Stomach (tissue), 9 donors: ENCODE data around the gene CA5A. TPM values are rescaled to one million over a fixed set of nuclear protein-coding genes. Genes with fewer than 3 reads are reported as not detected.
"Not testable (repeated sequence)": the region's sequence is repeated elsewhere in the genome, so short reads cannot be mapped to it uniquely, and the experiment has no call there.

Experiments used
- DNase-seq, 2 donors: peaks; one replicate each; pipeline versions ENCODE4 v3.0.0 to v3.0.0-alpha.2; 2013 to 2019
- H3K27ac ChIP-seq, 5 donors: fragments of 200-600 bp in 4 of 5; sonication (generic) in 4 of 5; one replicate each; pipeline ENCODE4 v1.5.1; 2013 to 2019; ENCODE audit warnings: mild to moderate bottlenecking in 1 of 5, moderate library complexity in 1 of 5
- H3K27me3 ChIP-seq, 3 donors: fragments of 200-600 bp; sonication (generic); one replicate each; pipeline ENCODE4 v1.5.1; 2017 to 2019; ENCODE audit warnings: mixed run types in 1 of 3
- H3K36me3 ChIP-seq, 4 donors: fragments of 200-600 bp; sonication (generic); 1 replicate in 3 of 4; 2 replicates in 1 of 4; pipeline ENCODE4 v1.5.1; 2016 to 2019
- H3K4me1 ChIP-seq, 4 donors: fragments of 200-600 bp; sonication (generic); one replicate each; pipeline ENCODE4 v1.5.1; 2016 to 2019
- H3K4me3 ChIP-seq, 4 donors: fragments of 200-600 bp; sonication (generic) in 3 of 4; one replicate each; pipeline ENCODE4 v1.5.1; 2016 to 2019; ENCODE audit warnings: mild to moderate bottlenecking in 1 of 4
- H3K9me3 ChIP-seq, 4 donors: fragments of 200-600 bp; sonication (generic); one replicate each; pipeline ENCODE4 v1.5.1; 2016 to 2019
- CTCF ChIP-seq, 7 experiments: fragments of 450-650 bp in 4 of 7; fragments of 200-600 bp in 3 of 7; sonication (generic) in 3 of 7; IDR thresholded peaks; one replicate each; pipeline ENCODE4 v1.5.1; 2016 to 2019; ENCODE audit warnings: antibody characterized with exemption in 7 of 7, control low read depth in 2 of 7, mild to moderate bottlenecking in 1 of 7
- EP300 ChIP-seq: sonication (generic); formaldehyde crosslinking; IDR thresholded peaks from one replicate; pipeline ENCODE4 v1.6.1; 2017; ENCODE audit warnings: antibody characterized with exemption
- POLR2A ChIP-seq, 4 donors: fragments of 450-650 bp; IDR thresholded peaks; one replicate each; pipeline ENCODE4 v1.6.1; 2016; ENCODE audit warnings: antibody characterized with exemption in 4 of 4, control low read depth in 2 of 4, mild to moderate bottlenecking in 1 of 4, moderate library complexity in 1 of 4
- POLR2AphosphoS5 ChIP-seq, 3 donors: sonication (generic); formaldehyde crosslinking; IDR thresholded peaks; one replicate each; pipeline ENCODE4 v1.6.1; 2016; ENCODE audit warnings: antibody characterized with exemption in 3 of 3
- WGBS, 5 donors: extraction: QIAGEN DNeasy Blood & Tissue Kit in 3 of 5; methylation state at CpG; one replicate each; pipeline versions ENCODE4 v1.1.5 to v1.1.7; 2013 to 2018; 5-methylcytosine and 5-hydroxymethylcytosine counted together
- intact Hi-C: fragments of 100-400 bp; cut with DNase I; formaldehyde crosslinking; loops from one replicate; pipeline ENCODE4 v1.15.1; 2023; ENCODE audit warnings: low total_unique reads
- polyA plus RNA-seq, 3 donors: library from polyadenylated mRNA; stranded (reverse); fragments of 200-250 nt; gene quantifications; one replicate each; pipeline ENCODE4 v1.2.3, GENCODE V29; 2013
- total RNA-seq, 5 donors: library from RNA; depleted of rRNA; stranded (reverse); fragments of >200 nt; gene quantifications; one replicate each; pipeline versions ENCODE4 v1.1.0 to v1.2.3, GENCODE V29; 2014 to 2016
- donor health status: healthy with polysubstance abuse.
- donor health status: Bipolar disorder and iron deficiency.
- donor health status: healthy.

Gene CA5A
- total and polyA plus RNA-seq, 8 donors: not detected

GRCh38 chr16:87891764-87892163, 44.6 kb downstream of the CA5A start:
- WGBS, 5 donors: 86 to 95% (median 94%) methylated on average over 18 to 21 of the region's 21 CpGs
- no peaks in the 10 kb centered on the region for H3K9me3 ChIP-seq
- H3K4me3 ChIP-seq: no peak overlapping the region
- DNase-seq: no peak
- intact Hi-C loops: no loop called here
- H3K4me1 ChIP-seq: peaks cover 0 to 10% (median 4%) of the 10 kb centered on the region in 4 donors
- H3K36me3 ChIP-seq: no peaks in the 10 kb centered on the region
- H3K27ac ChIP-seq: no peak overlapping the region
- TF ChIP-seq POLR2AphosphoS5 (IDR thresholded peaks at IDR 0.05) (no peak), POLR2A (IDR thresholded peaks at IDR 0.05) (no peak), CTCF (IDR thresholded peaks at IDR 0.05) (no peak), EP300 (no peak)
- no peaks in the 10 kb centered on the region for H3K27me3 ChIP-seq

- TF ChIP-seq CTCF (IDR thresholded peaks at IDR 0.05): peak in 1 of 7 experiments; percentile 16
- H3K27ac ChIP-seq, H3K4me1 ChIP-seq, intact Hi-C loops, H3K4me3 ChIP-seq, H3K9me3 ChIP-seq, H3K27me3 ChIP-seq, DNase-seq, H3K36me3 ChIP-seq: not testable (repeated sequence)
- WGBS, 5 donors: 71 to 88% (median 80%) methylated on average over 10 of the region's 10 CpGs
These were observed 46.6 kb downstream of the CA5A start for GRCh38 chr16:87889762-87890161.

- H3K36me3 ChIP-seq, H3K4me1 ChIP-seq, H3K4me3 ChIP-seq, DNase-seq, H3K9me3 ChIP-seq, H3K27me3 ChIP-seq, intact Hi-C loops, H3K27ac ChIP-seq: not testable (repeated sequence)
- 88 to 94% (median 91%) methylated on average over 7 of the region's 7 CpGs for WGBS, 5 donors
These were observed 48.0 kb downstream of the CA5A start for GRCh38 chr16:87888346-87888745.

GRCh38 chr16:87887931-87888330, 48.4 kb downstream of the CA5A start:
- H3K4me3 ChIP-seq, intact Hi-C loops, DNase-seq, H3K9me3 ChIP-seq, H3K36me3 ChIP-seq, H3K4me1 ChIP-seq, H3K27ac ChIP-seq, H3K27me3 ChIP-seq: not testable (repeated sequence)
- 73 to 89% (median 76%) methylated on average over 8 of the region's 8 CpGs for WGBS, 5 donors

- H3K27ac ChIP-seq: peak overlapping the region in 3 of 5 donors; percentile 46 to 63 (median 57)
These were observed 50.9 kb downstream of the CA5A start for GRCh38 chr16:87885371-87885967.

GRCh38 chr16:87882436-87883019, 53.8 kb downstream of the CA5A start:
- H3K27ac ChIP-seq: no peak overlapping the region
- no peaks in the 10 kb centered on the region for H3K36me3 ChIP-seq
- intact Hi-C loops: no loop called here
- WGBS, 5 donors: 89 to 94% (median 93%) methylated on average over 29 of the region's 29 CpGs
- no peak overlapping the region for H3K4me3 ChIP-seq
- no peak for TF ChIP-seq EP300
- no peak for TF ChIP-seq CTCF (IDR thresholded peaks at IDR 0.05)
- TF ChIP-seq POLR2A (IDR thresholded peaks at IDR 0.05): no peak
- no peak for TF ChIP-seq POLR2AphosphoS5 (IDR thresholded peaks at IDR 0.05)
- peaks cover 0 to 37% (median 0%) of the 10 kb centered on the region in 3 donors for H3K27me3 ChIP-seq
- no peak for DNase-seq
- no peaks in the 10 kb centered on the region for H3K9me3 ChIP-seq
- H3K4me1 ChIP-seq: peaks cover 0 to 16% (median 2%) of the 10 kb centered on the region in 4 donors

More at GRCh38 chr16:87885371-87885967, 50.9 kb downstream of the CA5A start:
- TF ChIP-seq POLR2AphosphoS5 (IDR thresholded peaks at IDR 0.05): peak in 1 of 3 donors; percentile 14
- Histone ChIP-seq H3K4me1 (peaks cover 0 to 16% (median 2%) of the 10 kb centered on the region in 4 donors), H3K27me3 (peaks cover 0 to 25% (median 0%) of the 10 kb centered on the region in 3 donors)
- H3K9me3 ChIP-seq, H3K36me3 ChIP-seq, H3K4me3 ChIP-seq, intact Hi-C loops: not testable (repeated sequence)
- peak; percentile 44 to 69 for DNase-seq
- 41 to 55% (median 44%) methylated on average over 8 of the region's 8 CpGs for WGBS, 5 donors
